Caco-2 (cell line): Measurements from ENCODE around the gene GPR157. TPM values are rescaled to one million over a fixed set of nuclear protein-coding genes. Genes with fewer than 3 reads are reported as not detected.

Experiments
- Bru-seq: library from RNA; stranded (reverse); fragments of 400-500 nt; gene quantifications from one replicate; lab custom pipeline; 2021; lab: Mats Ljungman, UMichigan
- BruChase-seq, 2 experiments: library from RNA; stranded (reverse); fragments of 400-500 nt; gene quantifications; one replicate each; lab custom pipeline; 2021; lab: Mats Ljungman, UMichigan
- BruUV-seq: library from RNA; stranded (reverse); fragments of 400-500 nt; replicated peaks from 2 replicates; lab custom pipeline; 2021; lab: Mats Ljungman, UMichigan
- CTCF ChIA-PET: fragments of 300-600 bp; sonication (Branson Sonifier 250); formaldehyde crosslinking; loops from one replicate; lab custom pipeline; 2022; ENCODE audit warnings: antibody characterized with exemption; lab: Charles Lee
- POLR2A ChIA-PET: fragments of 300-600 bp; sonication (Branson Sonifier 250); formaldehyde crosslinking; loops from one replicate; lab custom pipeline; 2022; ENCODE audit warnings: antibody characterized with exemption; lab: Charles Lee
- DNase-seq, 2 experiments: peaks; one replicate each; pipeline versions ENCODE4 v3.0.0 to v3.0.0-alpha.2; 2020 to 2022
- H3K27me3 ChIP-seq: replicated peaks from 2 replicates; pipeline ENCODE4 v1.6.0; 2011; ENCODE audit warnings: low read length; ENCODE audit not compliant: control insufficient read depth, insufficient read depth
- H3K36me3 ChIP-seq: 2 replicates; pipeline ENCODE4 v1.5.1; 2011; ENCODE audit warnings: low read length; ENCODE audit not compliant: control insufficient read depth, insufficient read depth
- H3K4me1 ChIP-seq: fragments of 250-450 bp; sonication (Bioruptor Pico); 2 replicates; pipeline ENCODE4 v1.5.1; 2020; ENCODE audit warnings: mild to moderate bottlenecking
- H3K4me3 ChIP-seq: 2 replicates; pipeline ENCODE4 v1.5.1; 2011; ENCODE audit warnings: low read depth, mild to moderate bottlenecking, control low read depth, low read length
- H3K9me3 ChIP-seq: fragments of 250-450 bp; sonication (Bioruptor Pico); 2 replicates; pipeline ENCODE4 v1.5.1; 2020; ENCODE audit warnings: mild to moderate bottlenecking, moderate library complexity
- H3K27ac Mint-ChIP-seq: one replicate; pipeline ENCODE4 v1.8.0; 2022; ENCODE audit warnings: mixed read lengths; ENCODE audit not compliant: unreplicated experiment
- H3K27me3 Mint-ChIP-seq: one replicate; pipeline ENCODE4 v1.8.0; 2022; ENCODE audit warnings: mixed read lengths; ENCODE audit not compliant: insufficient read depth, unreplicated experiment
- H3K36me3 Mint-ChIP-seq: one replicate; pipeline ENCODE4 v1.8.0; 2022; ENCODE audit warnings: mild to moderate bottlenecking, mixed read lengths; ENCODE audit not compliant: insufficient read depth, unreplicated experiment
- H3K4me1 Mint-ChIP-seq: one replicate; pipeline ENCODE4 v1.8.0; 2022; ENCODE audit warnings: low read depth, mixed read lengths; ENCODE audit not compliant: unreplicated experiment
- H3K4me3 Mint-ChIP-seq: one replicate; pipeline ENCODE4 v1.8.0; 2022; ENCODE audit warnings: mild to moderate bottlenecking, moderate library complexity, mixed read lengths; ENCODE audit not compliant: unreplicated experiment
- H3K9me3 Mint-ChIP-seq: one replicate; pipeline ENCODE4 v1.8.0; 2022; ENCODE audit warnings: mixed read lengths; ENCODE audit not compliant: unreplicated experiment
- CTCF ChIP-seq, 2 experiments: fragments of 200-600 bp in 1 of 2; IDR thresholded peaks; 1 replicate in 1 of 2; 2 replicates in 1 of 2; pipeline versions ENCODE4 v1.5.1 to v1.8.0; 2011 to 2022; ENCODE audit warnings: antibody characterized with exemption in 1 of 2, control low read depth in 1 of 2, inconsistent platforms in 1 of 2, low read depth in 1 of 2, low read length in 1 of 2, mild to moderate bottlenecking in 1 of 2, moderate library complexity in 1 of 2; ENCODE audit not compliant: insufficient read depth in 1 of 2, severe bottlenecking in 1 of 2, unreplicated experiment in 1 of 2
- intact Hi-C: fragments of 100-400 bp; cut with micrococcal nuclease; formaldehyde crosslinking; loops from one replicate; pipeline ENCODE4 v1.10.0; 2022; ENCODE audit not compliant: unreplicated experiment
- long read RNA-seq: library from polyadenylated mRNA; stranded (forward); transcript quantifications from one replicate; pipeline ENCODE4 v2.0.0, GENCODE V29; 2022
- total RNA-seq: library from RNA; stranded (reverse); gene quantifications from 2 replicates; pipeline ENCODE4 v1.2.3, GENCODE V29; 2022

The GPR157 gene
- total RNA-seq (14.0 and 17.2 TPM in 2 replicates), Bru-seq, nascent RNA (percentile 57 among the genes with signal in this experiment), BruChase-seq, experiment 1, labeled RNA remaining after a 2-hour chase (percentile 61 among the genes with signal in this experiment), BruChase-seq, experiment 2, labeled RNA remaining after a 6-hour chase (percentile 58 among the genes with signal in this experiment)
- long read RNA-seq, partial matches to known transcripts: 1 of 6 reads
- long read RNA-seq, other reads (novel, unspliced or antisense): 5 of 6 reads

- Mint-ChIP-seq H3K9me3 (no peaks in the 10 kb centered on the region), H3K27me3 (no peaks in the 10 kb centered on the region), H3K27ac (peak within 1 kb of the TSS; percentile 93), H3K4me1 (peaks cover 6% of the 10 kb centered on the region), H3K4me3 (peak within 1 kb of the TSS; percentile 94), H3K36me3 (peaks cover 6% of the 10 kb centered on the region)
- peak within 1 kb of the TSS; percentile 66 for H3K4me3 ChIP-seq
- no peaks in the 10 kb centered on the region for H3K9me3 ChIP-seq
- ChIA-PET CTCF (interaction anchor here (0.6 to 2.2 kb wide), 4 partner anchors 14 to 106 kb away, joined by 3 to 12 read pairs (median 6); partner anchors contain the start of gene H6PD), POLR2A (no interaction called here)
- peak; percentile 82 to 85 for DNase-seq
- intact Hi-C loops: loop anchor here (1.0 kb wide), 1 partner anchor 15 kb away; no protein-coding TSS in a partner anchor
- peak in 1 of 2 experiments; percentile 8 for TF ChIP-seq CTCF (IDR thresholded peaks at IDR 0.05; ENCODE audit: insufficient read depth in 1 of 2, low read depth in 1 of 2, low read length in 1 of 2, severe bottlenecking in 1 of 2, unreplicated experiment in 1 of 2)
- peaks cover 13% of the 10 kb centered on the region for H3K4me1 ChIP-seq
- H3K36me3 ChIP-seq: no peaks in the 10 kb centered on the region
- H3K27me3 ChIP-seq: no peaks in the 10 kb centered on the region
- BruUV-seq: no TSS peak
Observed at GRCh38 chr1:9128520-9129265, at the start of gene GPR157. GPR157 (minus strand) TSS chr1:9129102; CDS start chr1:9129027, 75 bp downstream.

GRCh38 chr1:9174762-9175161 is 45.9 kb upstream of the GPR157 start:
- no peaks in the 10 kb centered on the region for H3K27me3 Mint-ChIP-seq
- POLR2A ChIA-PET: no interaction called here
- CTCF ChIA-PET: no interaction called here

More at GRCh38 chr1:9174762-9175161, 45.9 kb upstream of the GPR157 start:
- Histone ChIP-seq H3K9me3 (no peaks in the 10 kb centered on the region), H3K27me3 (no peaks in the 10 kb centered on the region), H3K4me3 (no peak overlapping the region), H3K36me3 (no peaks in the 10 kb centered on the region), H3K4me1 (0 out of 2 replicates have a peak, but pooled peaks cover under 1% of the 10 kb centered on the region)
- no peaks in the 10 kb centered on the region for H3K36me3 Mint-ChIP-seq
- no peak overlapping the region for H3K27ac Mint-ChIP-seq
- H3K4me3 Mint-ChIP-seq: no peak overlapping the region
- TF ChIP-seq CTCF (IDR thresholded peaks at IDR 0.05; ENCODE audit: insufficient read depth in 1 of 2, low read depth in 1 of 2, low read length in 1 of 2, severe bottlenecking in 1 of 2, unreplicated experiment in 1 of 2): no peak
- intact Hi-C loops: no loop called here
- no TSS peak for BruUV-seq
- H3K9me3 Mint-ChIP-seq: no peaks in the 10 kb centered on the region
- no peak for DNase-seq
- H3K4me1 Mint-ChIP-seq: peaks cover 7% of the 10 kb centered on the region
